ENCODE measurements around the gene SLX4.

GRCh38 chr16:3645504-3646347 is 34.3 kb upstream of the SLX4 start:
- TF ChIP-seq CTCF (IDR thresholded peaks at IDR 0.05 in 2 of 3, conservative IDR thresholded peaks at IDR 0.05 in 1 of 3; ENCODE audit: borderline replicate concordance in 1 of 3, insufficient read depth in 1 of 3, low read depth in 2 of 3, low read length in 2 of 3) (no peak), MAX (IDR thresholded peaks at IDR 0.05) (no peak), POLR2A (IDR thresholded peaks at IDR 0.05; ENCODE audit: borderline replicate concordance, extremely low read depth, insufficient read depth, insufficient read length) (no peak), POLR2AphosphoS5 (IDR thresholded peaks at IDR 0.05; ENCODE audit: low read depth, low read length) (no peak), SP1 (IDR thresholded peaks at IDR 0.05; ENCODE audit: low read depth) (no peak), CBX3 (IDR thresholded peaks at IDR 0.05; ENCODE audit: low read depth) (no peak), EZH2phosphoT487 (IDR thresholded peaks at IDR 0.05; ENCODE audit: borderline replicate concordance) (no peak), TCF7L2 (IDR thresholded peaks at IDR 0.05; ENCODE audit: borderline replicate concordance, extremely low read depth, insufficient read depth, insufficient read length) (no peak), EZH2 (IDR thresholded peaks at IDR 0.05) (no peak), RAD21 (IDR thresholded peaks at IDR 0.05; ENCODE audit: low read depth) (no peak)
